Keratinocyte (primary cell): ENCODE measurements around the gene TBC1D9B.

Experiments
- CTCF ChIP-seq, 3 experiments: IDR thresholded peaks in 1 of 3; conservative IDR thresholded peaks in 1 of 3; optimal IDR thresholded peaks in 1 of 3; 2 replicates in 2 of 3; 3 replicates in 1 of 3; pipeline versions ENCODE3 to v1.5.1; 2011; ENCODE audit warnings: low read length in 3 of 3, mild to moderate bottlenecking in 3 of 3, moderate library complexity in 2 of 3, control low read depth in 1 of 3, inconsistent platforms in 1 of 3; ENCODE audit not compliant: insufficient read depth in 2 of 3; ENCODE audit errors: extremely low read depth in 1 of 3
- EZH2 ChIP-seq: IDR thresholded peaks from one replicate; pipeline ENCODE4 v1.6.1; 2012; ENCODE audit warnings: inconsistent platforms, mild to moderate bottlenecking, low read length, moderate library complexity

- TF ChIP-seq CTCF (optimal IDR thresholded peaks at IDR 0.05 in 1 of 3, IDR thresholded peaks at IDR 0.05 in 1 of 3, conservative IDR thresholded peaks at IDR 0.05 in 1 of 3; ENCODE audit: extremely low read depth in 1 of 3, insufficient read depth in 2 of 3, low read length in 3 of 3), result no peak
- TF ChIP-seq EZH2, result no peak
Measured at GRCh38 chr5:179837076-179838011, 70.4 kb downstream of the TBC1D9B start.
